Stimulated activated naive CD8-positive, alpha-beta T cell treated with anti-CD3 and anti-CD28 coated beads, Interleukin-15, Interleukin-2, amounts not matched to agents 100 U/mL and 50 U/mL, for 24 hours (primary cell): ENCODE measurements around the gene KRABD2.
A peak's percentile ranks its signal among the peaks of the same experiment; 100 is the strongest.
"Not testable (repeated sequence)": the region's sequence is repeated elsewhere in the genome, so short reads cannot be mapped to it uniquely, and the experiment has no call there.

Experiments
- ATAC-seq: fragments of 150-1000 bp; cut with Tn5 transposase; one replicate; pipeline ENCODE4 v1.10.0; 2021
- DNase-seq: peaks from one replicate; pipeline ENCODE4 v3.0.0; 2021

The KRABD2 gene

GRCh38 chr17:8392674-8393469 is 16.4 kb upstream of the KRABD2 start:
- no peak for DNase-seq
- ATAC-seq: no peak

GRCh38 chr17:8392274-8392673 is 15.8 kb upstream of the KRABD2 start:
- ATAC-seq: no peak
- no peak for DNase-seq

GRCh38 chr17:8391711-8392110 is 15.2 kb upstream of the KRABD2 start:
- DNase-seq: no peak
- ATAC-seq: no peak

GRCh38 chr17:8387914-8388651 is 11.6 kb upstream of the KRABD2 start:
- DNase-seq: no peak
- no peak for ATAC-seq

GRCh38 chr17:8386841-8387240 is 10.3 kb upstream of the KRABD2 start:
- ATAC-seq: no peak
- no peak for DNase-seq

GRCh38 chr17:8384801-8385378 is 8.4 kb upstream of the KRABD2 start:
- ATAC-seq (no peak), DNase-seq (no peak)

GRCh38 chr17:8383143-8383822 is 6.8 kb upstream of the KRABD2 start, which contains the start of gene RPL26:
Gene RPL26, minus strand, starts transcription at chr17:8383193. Its CDS starts 883 bp downstream, at chr17:8382310.
- ATAC-seq: peak; percentile 95
- DNase-seq: peak; percentile 91

GRCh38 chr17:8382880-8383142 is 6.3 kb upstream of the KRABD2 start:
- no peak for ATAC-seq
- DNase-seq: no peak

GRCh38 chr17:8382052-8382879 is 5.8 kb upstream of the KRABD2 start:
- ATAC-seq (no peak), DNase-seq (no peak)

- no peak for DNase-seq
- ATAC-seq: no peak
Observed at GRCh38 chr17:8380049-8380448, 3.5 kb upstream of the KRABD2 start.

- not testable (repeated sequence) for ATAC-seq, DNase-seq
Observed at GRCh38 chr17:8378117-8378516, 1.6 kb upstream of the KRABD2 start.

- no peak for DNase-seq
- no peak for ATAC-seq
Observed at GRCh38 chr17:8377422-8377821, 918 bp upstream of the KRABD2 start.

- DNase-seq (no peak), ATAC-seq (no peak)
Observed at GRCh38 chr17:8375738-8376259, 705 bp downstream of the KRABD2 start.

- not testable (repeated sequence) for DNase-seq, ATAC-seq
Observed at GRCh38 chr17:8373856-8374255, 2.6 kb downstream of the KRABD2 start.

- DNase-seq (no peak), ATAC-seq (no peak)
Observed at GRCh38 chr17:8372422-8372821, 4.1 kb downstream of the KRABD2 start.

GRCh38 chr17:8371786-8372185 is 4.7 kb downstream of the KRABD2 start:
- no peak for ATAC-seq
- no peak for DNase-seq

- DNase-seq (no peak), ATAC-seq (no peak)
Observed at GRCh38 chr17:8369944-8370343, 6.6 kb downstream of the KRABD2 start.

- ATAC-seq: no peak
Observed at GRCh38 chr17:8368193-8368592, 8.3 kb downstream of the KRABD2 start.

GRCh38 chr17:8366231-8366630 is 10.3 kb downstream of the KRABD2 start:
- no peak for DNase-seq
- no peak for ATAC-seq

More at GRCh38 chr17:8368193-8368592, 8.3 kb downstream of the KRABD2 start:
- no peak for DNase-seq

GRCh38 chr17:8365143-8365542 is 11.4 kb downstream of the KRABD2 start:
- ATAC-seq: no peak
- DNase-seq: no peak

GRCh38 chr17:8362651-8363332 is 13.7 kb downstream of the KRABD2 start:
- ATAC-seq: no peak

More at GRCh38 chr17:8362651-8363332, 13.7 kb downstream of the KRABD2 start:
- no peak for DNase-seq
